ENCODE data around the gene PEX1.
"Not testable (repeated sequence)": the region's sequence is repeated elsewhere in the genome, so short reads cannot be mapped to it uniquely, and the experiment has no call there.

- TF ChIP-seq, protein P1, sequence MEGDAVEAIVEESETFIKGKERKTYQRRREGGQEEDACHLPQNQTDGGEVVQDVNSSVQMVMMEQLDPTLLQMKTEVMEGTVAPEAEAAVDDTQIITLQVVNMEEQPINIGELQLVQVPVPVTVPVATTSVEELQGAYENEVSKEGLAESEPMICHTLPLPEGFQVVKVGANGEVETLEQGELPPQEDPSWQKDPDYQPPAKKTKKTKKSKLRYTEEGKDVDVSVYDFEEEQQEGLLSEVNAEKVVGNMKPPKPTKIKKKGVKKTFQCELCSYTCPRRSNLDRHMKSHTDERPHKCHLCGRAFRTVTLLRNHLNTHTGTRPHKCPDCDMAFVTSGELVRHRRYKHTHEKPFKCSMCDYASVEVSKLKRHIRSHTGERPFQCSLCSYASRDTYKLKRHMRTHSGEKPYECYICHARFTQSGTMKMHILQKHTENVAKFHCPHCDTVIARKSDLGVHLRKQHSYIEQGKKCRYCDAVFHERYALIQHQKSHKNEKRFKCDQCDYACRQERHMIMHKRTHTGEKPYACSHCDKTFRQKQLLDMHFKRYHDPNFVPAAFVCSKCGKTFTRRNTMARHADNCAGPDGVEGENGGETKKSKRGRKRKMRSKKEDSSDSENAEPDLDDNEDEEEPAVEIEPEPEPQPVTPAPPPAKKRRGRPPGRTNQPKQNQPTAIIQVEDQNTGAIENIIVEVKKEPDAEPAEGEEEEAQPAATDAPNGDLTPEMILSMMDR (IDR thresholded peaks at IDR 0.05; ENCODE audit: poor library complexity, severe bottlenecking), result not testable (repeated sequence)
- TF ChIP-seq, protein P2, sequence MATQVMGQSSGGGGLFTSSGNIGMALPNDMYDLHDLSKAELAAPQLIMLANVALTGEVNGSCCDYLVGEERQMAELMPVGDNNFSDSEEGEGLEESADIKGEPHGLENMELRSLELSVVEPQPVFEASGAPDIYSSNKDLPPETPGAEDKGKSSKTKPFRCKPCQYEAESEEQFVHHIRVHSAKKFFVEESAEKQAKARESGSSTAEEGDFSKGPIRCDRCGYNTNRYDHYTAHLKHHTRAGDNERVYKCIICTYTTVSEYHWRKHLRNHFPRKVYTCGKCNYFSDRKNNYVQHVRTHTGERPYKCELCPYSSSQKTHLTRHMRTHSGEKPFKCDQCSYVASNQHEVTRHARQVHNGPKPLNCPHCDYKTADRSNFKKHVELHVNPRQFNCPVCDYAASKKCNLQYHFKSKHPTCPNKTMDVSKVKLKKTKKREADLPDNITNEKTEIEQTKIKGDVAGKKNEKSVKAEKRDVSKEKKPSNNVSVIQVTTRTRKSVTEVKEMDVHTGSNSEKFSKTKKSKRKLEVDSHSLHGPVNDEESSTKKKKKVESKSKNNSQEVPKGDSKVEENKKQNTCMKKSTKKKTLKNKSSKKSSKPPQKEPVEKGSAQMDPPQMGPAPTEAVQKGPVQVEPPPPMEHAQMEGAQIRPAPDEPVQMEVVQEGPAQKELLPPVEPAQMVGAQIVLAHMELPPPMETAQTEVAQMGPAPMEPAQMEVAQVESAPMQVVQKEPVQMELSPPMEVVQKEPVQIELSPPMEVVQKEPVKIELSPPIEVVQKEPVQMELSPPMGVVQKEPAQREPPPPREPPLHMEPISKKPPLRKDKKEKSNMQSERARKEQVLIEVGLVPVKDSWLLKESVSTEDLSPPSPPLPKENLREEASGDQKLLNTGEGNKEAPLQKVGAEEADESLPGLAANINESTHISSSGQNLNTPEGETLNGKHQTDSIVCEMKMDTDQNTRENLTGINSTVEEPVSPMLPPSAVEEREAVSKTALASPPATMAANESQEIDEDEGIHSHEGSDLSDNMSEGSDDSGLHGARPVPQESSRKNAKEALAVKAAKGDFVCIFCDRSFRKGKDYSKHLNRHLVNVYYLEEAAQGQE (IDR thresholded peaks at IDR 0.05; ENCODE audit: borderline replicate concordance), result not testable (repeated sequence)
- TF ChIP-seq EZH2 (IDR thresholded peaks at IDR 0.05; ENCODE audit: borderline replicate concordance, insufficient read depth, low read length, poor library complexity, severe bottlenecking); EP300 (conservative IDR thresholded peaks at IDR 0.05; ENCODE audit: poor library complexity, severe bottlenecking); SMC3 (conservative IDR thresholded peaks at IDR 0.05; ENCODE audit: poor library complexity); MXI1 (conservative IDR thresholded peaks at IDR 0.05; ENCODE audit: poor library complexity, severe bottlenecking); POLR2AphosphoS5 (IDR thresholded peaks at IDR 0.05): not testable (repeated sequence)
These were observed 50.6 kb downstream of the PEX1 start, which contains the start of gene ERVW-1 for GRCh38 chr7:92477681-92478080.
